ENCODE results near the gene BUB1B.

Gene BUB1B

DNA sequence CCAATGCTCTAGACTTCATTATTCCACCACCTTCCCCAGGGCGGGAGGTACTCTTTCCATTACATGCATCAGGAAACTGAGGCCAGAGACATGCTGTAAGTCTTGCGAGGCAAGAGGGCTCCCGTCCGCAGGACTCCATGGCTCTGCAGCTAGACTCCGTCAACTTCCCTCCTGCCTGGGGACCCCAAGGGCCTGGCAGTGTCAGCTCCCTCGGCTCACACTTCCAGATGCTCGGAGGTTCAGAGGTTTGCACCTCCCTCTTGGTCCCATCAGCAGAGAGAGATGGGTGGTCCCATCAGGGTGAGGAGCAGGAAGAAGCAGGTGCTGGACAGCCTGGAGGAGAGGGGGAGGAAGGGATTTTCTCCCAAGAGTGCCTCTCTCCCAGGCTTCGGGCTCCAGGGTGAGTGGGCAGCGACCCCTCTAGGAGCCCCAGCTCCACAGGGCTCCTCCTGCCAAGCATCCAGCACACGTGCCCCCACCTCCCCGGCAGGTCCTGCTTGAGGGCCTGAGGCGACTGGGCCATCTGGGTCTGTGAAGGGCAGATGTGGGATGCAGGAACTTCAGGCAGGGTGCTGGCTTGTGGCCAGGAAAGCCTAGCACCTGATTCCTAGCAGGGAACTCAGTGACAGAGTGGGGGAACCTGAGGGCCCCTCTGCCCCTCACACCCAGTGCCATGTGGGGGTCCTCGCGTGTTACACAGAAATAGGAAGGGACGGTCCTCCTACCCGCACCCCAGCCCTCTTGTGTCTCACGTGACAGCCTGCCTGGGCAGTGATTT, 87.3 kb downstream of the BUB1B start:
- TF ChIP-seq, protein P1, sequence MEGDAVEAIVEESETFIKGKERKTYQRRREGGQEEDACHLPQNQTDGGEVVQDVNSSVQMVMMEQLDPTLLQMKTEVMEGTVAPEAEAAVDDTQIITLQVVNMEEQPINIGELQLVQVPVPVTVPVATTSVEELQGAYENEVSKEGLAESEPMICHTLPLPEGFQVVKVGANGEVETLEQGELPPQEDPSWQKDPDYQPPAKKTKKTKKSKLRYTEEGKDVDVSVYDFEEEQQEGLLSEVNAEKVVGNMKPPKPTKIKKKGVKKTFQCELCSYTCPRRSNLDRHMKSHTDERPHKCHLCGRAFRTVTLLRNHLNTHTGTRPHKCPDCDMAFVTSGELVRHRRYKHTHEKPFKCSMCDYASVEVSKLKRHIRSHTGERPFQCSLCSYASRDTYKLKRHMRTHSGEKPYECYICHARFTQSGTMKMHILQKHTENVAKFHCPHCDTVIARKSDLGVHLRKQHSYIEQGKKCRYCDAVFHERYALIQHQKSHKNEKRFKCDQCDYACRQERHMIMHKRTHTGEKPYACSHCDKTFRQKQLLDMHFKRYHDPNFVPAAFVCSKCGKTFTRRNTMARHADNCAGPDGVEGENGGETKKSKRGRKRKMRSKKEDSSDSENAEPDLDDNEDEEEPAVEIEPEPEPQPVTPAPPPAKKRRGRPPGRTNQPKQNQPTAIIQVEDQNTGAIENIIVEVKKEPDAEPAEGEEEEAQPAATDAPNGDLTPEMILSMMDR (IDR thresholded peaks at IDR 0.05; ENCODE audit: low read depth, low read length, poor library complexity, severe bottlenecking) = no peak
- no peak for TF ChIP-seq EZH2phosphoT487 (IDR thresholded peaks at IDR 0.05; ENCODE audit: borderline replicate concordance, low read length)
- Histone ChIP-seq H3K4me3 (ENCODE audit: low read length) (no peak overlapping the region), H3K79me2 (ENCODE audit: control insufficient read depth, low read length) (no peaks in the 10 kb centered on the region), H3K9me2 (replicated peaks; ENCODE audit: control insufficient read depth, low read length) (no peaks in the 10 kb centered on the region), H3K4me2 (ENCODE audit: low read length) (no peak overlapping the region), H3K36me3 (ENCODE audit: control insufficient read depth, low read length) (no peaks in the 10 kb centered on the region), H3K27me3 (ENCODE audit: control insufficient read depth, low read length) (peaks cover 25% of the 10 kb centered on the region), H4K20me1 (ENCODE audit: control insufficient read depth, insufficient read depth, low read depth, low read length) (no peaks in the 10 kb centered on the region), H3K9me3 (ENCODE audit: control insufficient read depth, insufficient read depth, low read length) (no peaks in the 10 kb centered on the region), H3K27ac (ENCODE audit: low read depth, low read length) (no peak overlapping the region), H3F3A (ENCODE audit: control insufficient read depth, insufficient read depth) (no peaks in the 10 kb centered on the region), H3K4me1 (ENCODE audit: control insufficient read depth, low read length) (no peaks in the 10 kb centered on the region)

DNA sequence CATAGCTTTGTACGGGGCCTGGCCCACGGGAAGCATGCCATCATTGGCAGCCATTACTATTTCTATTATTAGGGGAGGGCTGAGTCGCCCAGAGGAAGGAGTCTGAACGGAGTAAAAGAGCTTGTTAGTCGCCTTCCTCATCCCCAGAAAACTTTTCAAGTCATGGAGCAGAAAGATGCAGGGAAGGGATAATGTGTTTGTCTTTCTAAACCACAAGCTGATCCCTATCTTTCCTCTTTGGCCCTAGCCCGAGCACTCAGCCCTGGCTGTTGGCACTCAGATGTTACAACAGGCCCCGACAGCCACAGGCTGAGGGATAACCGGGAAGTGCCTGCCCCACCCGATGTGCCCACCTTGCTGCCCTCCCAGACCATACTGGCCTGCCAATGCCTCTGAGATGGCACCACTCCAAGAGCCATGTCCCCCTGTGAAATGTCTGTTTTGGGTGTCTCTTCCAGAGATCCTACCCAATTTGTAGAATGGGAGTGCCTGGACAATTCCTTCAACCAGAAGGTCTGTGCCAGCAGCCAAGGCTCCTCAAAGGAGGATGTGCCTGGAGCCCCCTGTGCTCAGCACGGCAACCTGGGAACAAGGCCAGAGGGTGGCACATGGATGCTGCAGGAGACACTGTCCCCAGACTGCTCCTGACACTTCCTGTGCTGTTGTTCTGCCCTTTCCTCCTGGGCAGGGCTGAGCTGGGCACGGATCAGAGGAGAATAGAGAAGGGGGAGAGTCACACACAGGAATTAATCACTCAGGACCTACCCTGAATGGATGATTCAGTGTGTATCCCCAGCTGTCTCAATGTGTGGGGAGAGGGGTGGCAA, 88.8 kb downstream of the BUB1B start:
- peaks cover 40% of the 10 kb centered on the region for H3K27me3 ChIP-seq (ENCODE audit: control insufficient read depth, low read length)
- no peaks in the 10 kb centered on the region for H3F3A ChIP-seq (ENCODE audit: control insufficient read depth, insufficient read depth)
- H3K4me3 ChIP-seq (ENCODE audit: low read length) = no peak overlapping the region
- H3K27ac ChIP-seq (ENCODE audit: low read depth, low read length) = no peak overlapping the region
- H3K36me3 ChIP-seq (ENCODE audit: control insufficient read depth, low read length) = no peaks in the 10 kb centered on the region
- no peak for TF ChIP-seq EZH2phosphoT487 (IDR thresholded peaks at IDR 0.05; ENCODE audit: borderline replicate concordance, low read length)
- TF ChIP-seq, protein P1 (IDR thresholded peaks at IDR 0.05; ENCODE audit: low read depth, low read length, poor library complexity, severe bottlenecking) = no peak
- no peaks in the 10 kb centered on the region for H3K79me2 ChIP-seq (ENCODE audit: control insufficient read depth, low read length)
- no peaks in the 10 kb centered on the region for H4K20me1 ChIP-seq (ENCODE audit: control insufficient read depth, insufficient read depth, low read depth, low read length)
- H3K4me2 ChIP-seq (ENCODE audit: low read length) = no peak overlapping the region
- H3K4me1 ChIP-seq (ENCODE audit: control insufficient read depth, low read length) = no peaks in the 10 kb centered on the region
- no peaks in the 10 kb centered on the region for H3K9me3 ChIP-seq (ENCODE audit: control insufficient read depth, insufficient read depth, low read length)
- no peaks in the 10 kb centered on the region for H3K9me2 ChIP-seq (replicated peaks; ENCODE audit: control insufficient read depth, low read length)

DNA sequence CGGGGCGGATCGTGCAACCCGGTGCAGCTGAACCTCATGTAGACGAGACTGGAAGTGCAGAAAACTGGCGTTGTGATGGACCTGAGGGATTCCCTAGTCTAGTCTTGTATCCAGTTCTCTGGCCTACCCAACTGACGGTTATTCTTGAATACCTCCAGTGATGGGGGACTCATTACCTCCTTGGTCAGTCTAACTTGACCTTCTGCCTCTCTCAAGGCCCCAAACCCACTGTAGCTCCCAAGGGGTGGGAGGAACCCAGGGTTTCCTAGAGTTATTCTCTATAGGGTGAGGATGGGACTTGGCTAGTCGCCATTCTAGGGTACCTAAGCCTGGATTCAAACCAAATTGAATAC, 89.4 kb downstream of the BUB1B start:
- Histone ChIP-seq H3K9me3 (ENCODE audit: control insufficient read depth, insufficient read depth, low read length) (no peaks in the 10 kb centered on the region), H4K20me1 (ENCODE audit: control insufficient read depth, insufficient read depth, low read depth, low read length) (no peaks in the 10 kb centered on the region), H3K79me2 (ENCODE audit: control insufficient read depth, low read length) (no peaks in the 10 kb centered on the region), H3K9me2 (replicated peaks; ENCODE audit: control insufficient read depth, low read length) (no peaks in the 10 kb centered on the region), H3K27me3 (ENCODE audit: control insufficient read depth, low read length) (peaks cover 43% of the 10 kb centered on the region), H3K4me3 (ENCODE audit: low read length) (no peak overlapping the region), H3K4me1 (ENCODE audit: control insufficient read depth, low read length) (no peaks in the 10 kb centered on the region), H3F3A (ENCODE audit: control insufficient read depth, insufficient read depth) (no peaks in the 10 kb centered on the region), H3K4me2 (ENCODE audit: low read length) (no peak overlapping the region), H3K27ac (ENCODE audit: low read depth, low read length) (no peak overlapping the region), H3K36me3 (ENCODE audit: control insufficient read depth, low read length) (no peaks in the 10 kb centered on the region)
- no peak for TF ChIP-seq EZH2phosphoT487 (IDR thresholded peaks at IDR 0.05; ENCODE audit: borderline replicate concordance, low read length)
- TF ChIP-seq, protein P1 (IDR thresholded peaks at IDR 0.05; ENCODE audit: low read depth, low read length, poor library complexity, severe bottlenecking) = no peak

Measured in DOHH2 (cell line).